ENCODE results near the gene NCKAP1. TPM values are rescaled to one million over a fixed set of nuclear protein-coding genes. Genes with fewer than 3 reads are reported as not detected.
A peak's percentile ranks its signal among the peaks of the same experiment; 100 is the strongest.

Gene NCKAP1
- total and polyA plus RNA-seq, 2 of the 4 experiments (the other 2 are of a cell fraction), result 91.1 to 160 TPM

DNA sequence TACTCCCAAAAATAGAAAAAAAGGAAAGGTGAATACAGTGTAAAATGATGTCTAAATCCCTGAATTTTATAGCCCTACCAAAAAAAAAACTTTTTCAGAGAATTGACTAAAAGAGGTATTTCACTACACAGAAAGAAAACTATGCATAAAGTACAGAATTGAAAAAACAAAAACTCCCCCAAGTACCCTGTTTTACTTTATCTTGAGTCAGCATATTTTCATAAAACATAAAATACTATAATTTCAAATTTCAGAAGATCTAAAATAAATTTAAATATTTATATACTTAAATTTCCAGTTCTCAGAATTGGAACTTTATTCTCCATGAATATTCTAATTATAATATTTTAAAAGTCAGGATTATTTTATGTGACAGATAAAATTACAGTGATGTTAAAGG lies 10.1 kb downstream of the NCKAP1 start:
- H2BK5ac ChIP-seq (ENCODE audit: low read depth, low read length, poor library complexity, severe bottlenecking), result no peak overlapping the region
- intact Hi-C loops (cut with micrococcal nuclease) (no loop called here), dilution Hi-C loops (cut with HindIII; ENCODE audit: low sequenced_read_pairs, unreplicated experiment) (no loop called here), in situ Hi-C loops (cut with MboI; ENCODE audit: low sequenced_read_pairs) (no loop called here)
- POLR2A ChIA-PET (ENCODE audit: unreplicated experiment), result no interaction called here
- H3K36me3 ChIP-seq (ENCODE audit: control insufficient read depth, insufficient read depth, low read length), result no peaks in the 10 kb centered on the region
- no peak overlapping the region for H2BK20ac ChIP-seq (ENCODE audit: low read depth, low read length)
- no TSS peak for BruUV-seq (replicated peaks)
- peaks cover 7% of the 10 kb centered on the region for H3K9me1 ChIP-seq (ENCODE audit: insufficient read depth, low read length)
- peaks cover 75% of the 10 kb centered on the region for H4K20me1 ChIP-seq (ENCODE audit: insufficient read depth, low read length)
- no peak for ATAC-seq (ENCODE audit: low read depth)
- H2BK120ac ChIP-seq (ENCODE audit: low read depth, low read length), result no peak overlapping the region
- no peak overlapping the region for H3K4me2 ChIP-seq (ENCODE audit: low read depth, low read length)
- no peak overlapping the region for H3K4ac ChIP-seq (ENCODE audit: low read depth, low read length)
- H2AK9ac ChIP-seq (replicated peaks; ENCODE audit: low read depth, low read length, poor library complexity), result no peak overlapping the region
- CTCF ChIA-PET, result no interaction called here
- no peak overlapping the region for H3K14ac ChIP-seq (replicated peaks; ENCODE audit: low read depth, low read length)
- no peak overlapping the region for H2BK15ac ChIP-seq (ENCODE audit: low read depth, low read length)
- H4K5ac ChIP-seq (ENCODE audit: low read depth, low read length), result no peak overlapping the region
- H2AK5ac ChIP-seq (ENCODE audit: low read depth, low read length), result no peak overlapping the region
- H3K56ac ChIP-seq (ENCODE audit: extremely low read depth, insufficient read depth, low read length), result no peak overlapping the region
- H4K8ac ChIP-seq (ENCODE audit: low read depth in 2 of 2, low read length in 2 of 2), result no peak overlapping the region
- H2AFZ ChIP-seq (replicated peaks; ENCODE audit: low read length, poor library complexity), result no peak overlapping the region
- H3K79me1 ChIP-seq (ENCODE audit: low read depth in 1 of 2, low read length in 2 of 2), result peaks cover 0 to 29% of the 10 kb centered on the region in 2 experiments; a peak in 2 of 4 replicates
- no peak overlapping the region for H3K4me3 ChIP-seq (ENCODE audit: insufficient read depth, low read depth, low read length)
- DNase-seq, result no peak
- no peak overlapping the region for H3K18ac ChIP-seq (ENCODE audit: low read depth, low read length)
- H3K23ac ChIP-seq (ENCODE audit: low read depth, low read length), result no peak overlapping the region
- H3K9me3 ChIP-seq (ENCODE audit: control insufficient read depth, insufficient read depth, low read length), result no peaks in the 10 kb centered on the region
- H3K27ac ChIP-seq (ENCODE audit: insufficient read depth, low read length), result no peak overlapping the region
- no peak overlapping the region for H4K91ac ChIP-seq (ENCODE audit: insufficient read depth, low read depth, low read length)
- peaks cover 11% of the 10 kb centered on the region for H3K4me1 ChIP-seq (ENCODE audit: control insufficient read depth, insufficient read depth, low read length)
- TF ChIP-seq MAFK (IDR thresholded peaks at IDR 0.05; ENCODE audit: low read depth, low read length), result peak; percentile 91
- no peak for TF ChIP-seq MXI1 (IDR thresholded peaks at IDR 0.05; ENCODE audit: borderline replicate concordance, low read depth, low read length)
- H3K9ac ChIP-seq (ENCODE audit: low read depth, low read length), result no peak overlapping the region
- H3K27me3 ChIP-seq (ENCODE audit: control insufficient read depth, insufficient read depth, low read length), result no peaks in the 10 kb centered on the region
